ENCODE measurements around the gene SLC16A5. TPM values are rescaled to one million over a fixed set of nuclear protein-coding genes. Genes with fewer than 3 reads are reported as not detected.

Gene SLC16A5
- total and polyA plus RNA-seq, 10 of the 15 experiments (the other 5 are each of a cell fraction or from before 2014, with no cell fraction given), result 0.03 to 3.1 (median 0.96) TPM

GRCh38 chr17:75154195-75155106 is 66.7 kb downstream of the SLC16A5 start, which contains the start of gene JPT1 (continued):
- TF ChIP-seq, protein P1, sequence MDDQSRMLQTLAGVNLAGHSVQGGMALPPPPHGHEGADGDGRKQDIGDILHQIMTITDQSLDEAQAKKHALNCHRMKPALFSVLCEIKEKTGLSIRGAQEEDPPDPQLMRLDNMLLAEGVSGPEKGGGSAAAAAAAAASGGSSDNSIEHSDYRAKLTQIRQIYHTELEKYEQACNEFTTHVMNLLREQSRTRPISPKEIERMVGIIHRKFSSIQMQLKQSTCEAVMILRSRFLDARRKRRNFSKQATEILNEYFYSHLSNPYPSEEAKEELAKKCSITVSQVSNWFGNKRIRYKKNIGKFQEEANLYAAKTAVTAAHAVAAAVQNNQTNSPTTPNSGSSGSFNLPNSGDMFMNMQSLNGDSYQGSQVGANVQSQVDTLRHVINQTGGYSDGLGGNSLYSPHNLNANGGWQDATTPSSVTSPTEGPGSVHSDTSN (IDR thresholded peaks at IDR 0.05; ENCODE audit: insufficient replicate concordance, low read depth, low read length), result peak; percentile 98
- TF ChIP-seq ZNF274 (IDR thresholded peaks at IDR 0.05; ENCODE audit: insufficient read depth, insufficient read length) (no peak), MTA3 (IDR thresholded peaks at IDR 0.05; ENCODE audit: borderline replicate concordance, low read length) (0 out of 2 replicates have a peak, but pooled peaks have one; percentile 43), IKZF1 (conservative IDR thresholded peaks at IDR 0.05) (peak; percentile 81), NFYB (IDR thresholded peaks at IDR 0.05; ENCODE audit: insufficient read depth, low read depth, low read length) (peak; percentile 88), HCFC1 (IDR thresholded peaks at IDR 0.05; ENCODE audit: low read length) (peak; percentile 28; the same call in 1 of the 2 replicates), ZNF217 (IDR thresholded peaks at IDR 0.05) (no peak), POLR2AphosphoS5 (IDR thresholded peaks at IDR 0.05; ENCODE audit: low read length) (peak; percentile 100), PAX5 (IDR thresholded peaks at IDR 0.05; ENCODE audit: borderline replicate concordance, low read depth, low read length) (peak; percentile 59; the same call in 1 of the 2 replicates), POLR2AphosphoS2 (IDR thresholded peaks at IDR 0.05; ENCODE audit: low read depth, low read length) (peak; percentile 99), SIN3A (IDR thresholded peaks at IDR 0.05; ENCODE audit: low read depth, low read length) (peak; percentile 90), PAX8 (IDR thresholded peaks at IDR 0.05) (no peak), SPI1 (IDR thresholded peaks at IDR 0.05; ENCODE audit: borderline replicate concordance, insufficient read depth, low read depth, low read length) (peak; percentile 12; the same call in 1 of the 2 replicates), CBX3 (IDR thresholded peaks at IDR 0.05; ENCODE audit: borderline replicate concordance, low read depth) (no peak), WRNIP1 (IDR thresholded peaks at IDR 0.05; ENCODE audit: borderline replicate concordance, low read depth, low read length) (0 out of 2 replicates have a peak, but pooled peaks have one; percentile 19), SRF (IDR thresholded peaks at IDR 0.05; ENCODE audit: low read depth in 2 of 2, low read length in 2 of 2) (no peak), FOXM1 (IDR thresholded peaks at IDR 0.05; ENCODE audit: low read depth, low read length) (peak; percentile 46; the same call in 1 of the 2 replicates), RUNX3 (IDR thresholded peaks at IDR 0.05; ENCODE audit: low read length) (peak; percentile 52)
- TF ChIP-seq, protein P2, sequence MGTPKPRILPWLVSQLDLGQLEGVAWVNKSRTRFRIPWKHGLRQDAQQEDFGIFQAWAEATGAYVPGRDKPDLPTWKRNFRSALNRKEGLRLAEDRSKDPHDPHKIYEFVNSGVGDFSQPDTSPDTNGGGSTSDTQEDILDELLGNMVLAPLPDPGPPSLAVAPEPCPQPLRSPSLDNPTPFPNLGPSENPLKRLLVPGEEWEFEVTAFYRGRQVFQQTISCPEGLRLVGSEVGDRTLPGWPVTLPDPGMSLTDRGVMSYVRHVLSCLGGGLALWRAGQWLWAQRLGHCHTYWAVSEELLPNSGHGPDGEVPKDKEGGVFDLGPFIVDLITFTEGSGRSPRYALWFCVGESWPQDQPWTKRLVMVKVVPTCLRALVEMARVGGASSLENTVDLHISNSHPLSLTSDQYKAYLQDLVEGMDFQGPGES (IDR thresholded peaks at IDR 0.05), result peak; percentile 90
- TF ChIP-seq, protein P3, sequence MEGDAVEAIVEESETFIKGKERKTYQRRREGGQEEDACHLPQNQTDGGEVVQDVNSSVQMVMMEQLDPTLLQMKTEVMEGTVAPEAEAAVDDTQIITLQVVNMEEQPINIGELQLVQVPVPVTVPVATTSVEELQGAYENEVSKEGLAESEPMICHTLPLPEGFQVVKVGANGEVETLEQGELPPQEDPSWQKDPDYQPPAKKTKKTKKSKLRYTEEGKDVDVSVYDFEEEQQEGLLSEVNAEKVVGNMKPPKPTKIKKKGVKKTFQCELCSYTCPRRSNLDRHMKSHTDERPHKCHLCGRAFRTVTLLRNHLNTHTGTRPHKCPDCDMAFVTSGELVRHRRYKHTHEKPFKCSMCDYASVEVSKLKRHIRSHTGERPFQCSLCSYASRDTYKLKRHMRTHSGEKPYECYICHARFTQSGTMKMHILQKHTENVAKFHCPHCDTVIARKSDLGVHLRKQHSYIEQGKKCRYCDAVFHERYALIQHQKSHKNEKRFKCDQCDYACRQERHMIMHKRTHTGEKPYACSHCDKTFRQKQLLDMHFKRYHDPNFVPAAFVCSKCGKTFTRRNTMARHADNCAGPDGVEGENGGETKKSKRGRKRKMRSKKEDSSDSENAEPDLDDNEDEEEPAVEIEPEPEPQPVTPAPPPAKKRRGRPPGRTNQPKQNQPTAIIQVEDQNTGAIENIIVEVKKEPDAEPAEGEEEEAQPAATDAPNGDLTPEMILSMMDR (IDR thresholded peaks at IDR 0.05 in 2 of 3, conservative IDR thresholded peaks at IDR 0.05 in 1 of 3; ENCODE audit: control insufficient read depth in 2 of 3, extremely low read depth in 1 of 3, insufficient read depth in 1 of 3, low read depth in 3 of 3, low read length in 3 of 3), result no peak
- TF ChIP-seq, protein P4, sequence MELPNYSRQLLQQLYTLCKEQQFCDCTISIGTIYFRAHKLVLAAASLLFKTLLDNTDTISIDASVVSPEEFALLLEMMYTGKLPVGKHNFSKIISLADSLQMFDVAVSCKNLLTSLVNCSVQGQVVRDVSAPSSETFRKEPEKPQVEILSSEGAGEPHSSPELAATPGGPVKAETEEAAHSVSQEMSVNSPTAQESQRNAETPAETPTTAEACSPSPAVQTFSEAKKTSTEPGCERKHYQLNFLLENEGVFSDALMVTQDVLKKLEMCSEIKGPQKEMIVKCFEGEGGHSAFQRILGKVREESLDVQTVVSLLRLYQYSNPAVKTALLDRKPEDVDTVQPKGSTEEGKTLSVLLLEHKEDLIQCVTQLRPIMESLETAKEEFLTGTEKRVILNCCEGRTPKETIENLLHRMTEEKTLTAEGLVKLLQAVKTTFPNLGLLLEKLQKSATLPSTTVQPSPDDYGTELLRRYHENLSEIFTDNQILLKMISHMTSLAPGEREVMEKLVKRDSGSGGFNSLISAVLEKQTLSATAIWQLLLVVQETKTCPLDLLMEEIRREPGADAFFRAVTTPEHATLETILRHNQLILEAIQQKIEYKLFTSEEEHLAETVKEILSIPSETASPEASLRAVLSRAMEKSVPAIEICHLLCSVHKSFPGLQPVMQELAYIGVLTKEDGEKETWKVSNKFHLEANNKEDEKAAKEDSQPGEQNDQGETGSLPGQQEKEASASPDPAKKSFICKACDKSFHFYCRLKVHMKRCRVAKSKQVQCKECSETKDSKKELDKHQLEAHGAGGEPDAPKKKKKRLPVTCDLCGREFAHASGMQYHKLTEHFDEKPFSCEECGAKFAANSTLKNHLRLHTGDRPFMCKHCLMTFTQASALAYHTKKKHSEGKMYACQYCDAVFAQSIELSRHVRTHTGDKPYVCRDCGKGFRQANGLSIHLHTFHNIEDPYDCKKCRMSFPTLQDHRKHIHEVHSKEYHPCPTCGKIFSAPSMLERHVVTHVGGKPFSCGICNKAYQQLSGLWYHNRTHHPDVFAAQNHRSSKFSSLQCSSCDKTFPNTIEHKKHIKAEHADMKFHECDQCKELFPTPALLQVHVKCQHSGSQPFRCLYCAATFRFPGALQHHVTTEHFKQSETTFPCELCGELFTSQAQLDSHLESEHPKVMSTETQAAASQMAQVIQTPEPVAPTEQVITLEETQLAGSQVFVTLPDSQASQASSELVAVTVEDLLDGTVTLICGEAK (IDR thresholded peaks at IDR 0.05; ENCODE audit: borderline replicate concordance), result no peak; the same call in 1 of the 2 replicates
